Measurements from ENCODE around the gene ARID3C. TPM values are rescaled to one million over a fixed set of nuclear protein-coding genes. Genes with fewer than 3 reads are reported as not detected.

The ARID3C gene
- total and polyA plus RNA-seq, 2 of the 8 experiments (the other 6 are each of a cell fraction or from before 2014, with no cell fraction given): 0.08 TPM; not detected in 1

- Histone ChIP-seq H3K27ac (ENCODE audit: low read depth, low read length) (no peak overlapping the region), H2BK15ac (ENCODE audit: low read length) (peak overlapping the region; percentile 31; the same call in 1 of the 2 replicates), H4K20me1 (replicated peaks in 1 of 2; ENCODE audit: control insufficient read depth in 1 of 2, insufficient read depth in 2 of 2, low read length in 2 of 2) (no peaks in the 10 kb centered on the region), H3K79me2 (ENCODE audit: control insufficient read depth in 1 of 2, insufficient read depth in 2 of 2, low read length in 2 of 2) (no peaks in the 10 kb centered on the region), H3K79me1 (ENCODE audit: low read depth, low read length) (no peaks in the 10 kb centered on the region), H3K14ac (ENCODE audit: insufficient read length) (no peak overlapping the region), H2BK12ac (ENCODE audit: low read depth, low read length) (no peak overlapping the region), H3K18ac (ENCODE audit: extremely low read depth, low read length) (no peak overlapping the region), H3K9ac (replicated peaks in 1 of 4; ENCODE audit: extremely low read depth in 1 of 4, low read depth in 3 of 4, low read length in 3 of 4) (no peak overlapping the region), H3K23me2 (ENCODE audit: low read depth, low read length) (0 out of 2 replicates have a peak, but pooled peaks cover 1% of the 10 kb centered on the region), H2AFZ (ENCODE audit: low read length) (no peak overlapping the region), H2BK120ac (replicated peaks; ENCODE audit: low read depth, low read length) (no peak overlapping the region), H3K23ac (ENCODE audit: insufficient read length) (no peak overlapping the region), H3K27me3 (replicated peaks in 1 of 4; ENCODE audit: control insufficient read depth in 3 of 4, extremely low read depth in 1 of 4, insufficient read depth in 3 of 4, low read length in 3 of 4) (peaks cover 0 to 3% (median 0%) of the 10 kb centered on the region in 4 experiments; a peak in 1 of 7 replicates), H3K4me3 (ENCODE audit: extremely low read depth in 1 of 4, insufficient read depth in 2 of 4, low read depth in 3 of 4, low read length in 4 of 4) (no peak overlapping the region), H3K4ac (replicated peaks; ENCODE audit: insufficient read length, low read depth, low read length) (no peak overlapping the region), H2BK5ac (ENCODE audit: low read depth, low read length) (no peak overlapping the region), H4K5ac (ENCODE audit: insufficient read length, low read depth, low read length) (no peak overlapping the region), H3K56ac (replicated peaks; ENCODE audit: insufficient read length, low read depth, low read length) (no peak overlapping the region), H3K36me3 (ENCODE audit: control insufficient read depth in 2 of 4, insufficient read depth in 4 of 4, low read length in 3 of 4) (no peaks in the 10 kb centered on the region), H4K91ac (replicated peaks; ENCODE audit: insufficient read length, low read length) (no peak overlapping the region), H2AK5ac (ENCODE audit: low read depth, low read length) (no peak overlapping the region), H2BK20ac (ENCODE audit: low read length) (no peak overlapping the region), H4K8ac (ENCODE audit: extremely low read depth, insufficient read depth, low read length) (no peak overlapping the region), H3K4me2 (ENCODE audit: insufficient read depth in 1 of 2, low read depth in 2 of 2, low read length in 2 of 2) (no peak overlapping the region), H3K9me3 (ENCODE audit: insufficient read depth in 2 of 2, low read depth in 1 of 2, low read length in 1 of 2) (no peaks in the 10 kb centered on the region), H3K4me1 (replicated peaks in 1 of 4; ENCODE audit: control insufficient read depth in 3 of 4, insufficient read depth in 4 of 4, low read length in 3 of 4) (peaks cover 0 to 9% (median 3%) of the 10 kb centered on the region in 4 experiments; a peak in 5 of 7 replicates)
- DNase-seq (ENCODE audit: low read depth in 1 of 2, low spot score in 2 of 2): no peak
- ChIA-PET POLR2A (ENCODE audit: partially characterized antibody) (interaction anchor here (2.9 kb wide), 1 partner anchor 14 kb away, joined by 8 read pairs; no protein-coding TSS in a partner anchor), CTCF (ENCODE audit: partially characterized antibody) (interaction anchor here (0.6 to 16.9 kb wide), 16 partner anchors 13 to 182 kb away, joined by 3 to 401 read pairs (median 22); partner anchors contain the start of genes ARID3C and SIGMAR1)
- no peak for FAIRE-seq
- TF ChIP-seq SIX5 (IDR thresholded peaks at IDR 0.05; ENCODE audit: low read depth, low read length) (no peak), NRF1 (IDR thresholded peaks at IDR 0.05; ENCODE audit: low read depth, low read length) (no peak), SRF (IDR thresholded peaks at IDR 0.05; ENCODE audit: low read depth, low read length) (no peak), HDAC2 (IDR thresholded peaks at IDR 0.05; ENCODE audit: borderline replicate concordance in 1 of 2, low read depth in 2 of 2, low read length in 2 of 2) (no peak), SIN3A (conservative IDR thresholded peaks at IDR 0.05 in 1 of 2, IDR thresholded peaks at IDR 0.05 in 1 of 2; ENCODE audit: low read depth in 1 of 2, low read length in 2 of 2) (no peak), TCF12 (IDR thresholded peaks at IDR 0.05; ENCODE audit: low read depth, low read length) (no peak), MAFK (IDR thresholded peaks at IDR 0.05; ENCODE audit: low read depth, low read length) (no peak), HDAC6 (IDR thresholded peaks at IDR 0.05; ENCODE audit: low read depth, low read length) (no peak), ASH2L (IDR thresholded peaks at IDR 0.05; ENCODE audit: low read length) (no peak), JUND (IDR thresholded peaks at IDR 0.05; ENCODE audit: low read length) (no peak), POLR2AphosphoS5 (IDR thresholded peaks at IDR 0.05; ENCODE audit: low read depth, low read length) (no peak), SP4 (IDR thresholded peaks at IDR 0.05; ENCODE audit: low read length) (no peak), TBP (IDR thresholded peaks at IDR 0.05; ENCODE audit: low read depth, low read length) (no peak), SP2 (IDR thresholded peaks at IDR 0.05; ENCODE audit: low read length) (no peak)
Observed at GRCh38 chr9:34606190-34606589, 22.7 kb downstream of the ARID3C start.
